ENCODE data around the gene DIPK2A. TPM values are rescaled to one million over a fixed set of nuclear protein-coding genes. Genes with fewer than 3 reads are reported as not detected.
A peak's percentile ranks its signal among the peaks of the same experiment; 100 is the strongest.

The DIPK2A gene
- total RNA-seq (2014; rRNA removed; shearing (Covaris generic)) = 7.5 and 9.3 TPM in 2 replicates

- DNase-seq (ENCODE audit: low read depth) = peak; percentile 97
These were observed at the start of gene DIPK2A for GRCh38 chr3:143971359-143972154. Gene DIPK2A (plus strand): TSS chr3:143971823. CDS start chr3:143972333, 510 bp downstream.

GRCh38 chr3:143924522-143925285, 46.9 kb upstream of the DIPK2A start:
- no peak for DNase-seq (ENCODE audit: low read depth)

GRCh38 chr3:143928056-143928455, 43.6 kb upstream of the DIPK2A start:
- DNase-seq (ENCODE audit: low read depth) = no peak

- no peak for DNase-seq (ENCODE audit: low read depth)
These were observed 42.9 kb upstream of the DIPK2A start for GRCh38 chr3:143928541-143929255.

GRCh38 chr3:143934791-143935190, 36.8 kb upstream of the DIPK2A start:
- no peak for DNase-seq (ENCODE audit: low read depth)

- DNase-seq (ENCODE audit: low read depth) = no peak
These were observed 35.9 kb upstream of the DIPK2A start for GRCh38 chr3:143935678-143936077.

GRCh38 chr3:143950810-143951209, 20.8 kb upstream of the DIPK2A start:
- DNase-seq (ENCODE audit: low read depth) = no peak

GRCh38 chr3:143951351-143951971, 20.2 kb upstream of the DIPK2A start:
- no peak for DNase-seq (ENCODE audit: low read depth)

- no peak for DNase-seq (ENCODE audit: low read depth)
These were observed 19.0 kb upstream of the DIPK2A start for GRCh38 chr3:143952569-143953072.

GRCh38 chr3:143955113-143955512, 16.5 kb upstream of the DIPK2A start:
- DNase-seq (ENCODE audit: low read depth) = no peak

- no peak for DNase-seq (ENCODE audit: low read depth)
These were observed 14.8 kb upstream of the DIPK2A start for GRCh38 chr3:143956838-143957237.

GRCh38 chr3:143957453-143957852, 14.2 kb upstream of the DIPK2A start:
- no peak for DNase-seq (ENCODE audit: low read depth)

GRCh38 chr3:143958966-143959365, 12.7 kb upstream of the DIPK2A start:
- no peak for DNase-seq (ENCODE audit: low read depth)

- no peak for DNase-seq (ENCODE audit: low read depth)
These were observed 10.3 kb upstream of the DIPK2A start for GRCh38 chr3:143961342-143961741.

- DNase-seq (ENCODE audit: low read depth) = no peak
These were observed 7.7 kb upstream of the DIPK2A start for GRCh38 chr3:143963946-143964345.

GRCh38 chr3:143970773-143971358, 757 bp upstream of the DIPK2A start:
- DNase-seq (ENCODE audit: low read depth) = peak; percentile 57

- no peak for DNase-seq (ENCODE audit: low read depth)
These were observed 507 bp downstream of the DIPK2A start for GRCh38 chr3:143972155-143972504.

GRCh38 chr3:143972505-143973258, 1.1 kb downstream of the DIPK2A start:
- DNase-seq (ENCODE audit: low read depth) = peak; percentile 77

GRCh38 chr3:143973259-143974021, 1.8 kb downstream of the DIPK2A start:
- peak; percentile 17 for DNase-seq (ENCODE audit: low read depth)

Data from Daoy (cell line).